GM12892 (cell line): ENCODE data around the gene PRKD1.

ENCODE experiments used
- POLR2A ChIP-seq: IDR thresholded peaks from 2 replicates; pipeline ENCODE4 v1.6.1; 2011; ENCODE audit warnings: low read depth, low read length, control low read depth
- POLR2AphosphoS5 ChIP-seq: IDR thresholded peaks from 2 replicates; pipeline ENCODE4 v1.6.1; 2011; ENCODE audit warnings: low read depth, low read length, control low read depth

- no peak for TF ChIP-seq POLR2A
- no peak for TF ChIP-seq POLR2AphosphoS5
These were observed 173.5 kb downstream of the PRKD1 start for GRCh38 chr14:29754134-29754533.
